Measurements from ENCODE around the gene CTSA.
A peak's percentile ranks its signal among the peaks of the same experiment; 100 is the strongest.

CTSA gene

DNA sequence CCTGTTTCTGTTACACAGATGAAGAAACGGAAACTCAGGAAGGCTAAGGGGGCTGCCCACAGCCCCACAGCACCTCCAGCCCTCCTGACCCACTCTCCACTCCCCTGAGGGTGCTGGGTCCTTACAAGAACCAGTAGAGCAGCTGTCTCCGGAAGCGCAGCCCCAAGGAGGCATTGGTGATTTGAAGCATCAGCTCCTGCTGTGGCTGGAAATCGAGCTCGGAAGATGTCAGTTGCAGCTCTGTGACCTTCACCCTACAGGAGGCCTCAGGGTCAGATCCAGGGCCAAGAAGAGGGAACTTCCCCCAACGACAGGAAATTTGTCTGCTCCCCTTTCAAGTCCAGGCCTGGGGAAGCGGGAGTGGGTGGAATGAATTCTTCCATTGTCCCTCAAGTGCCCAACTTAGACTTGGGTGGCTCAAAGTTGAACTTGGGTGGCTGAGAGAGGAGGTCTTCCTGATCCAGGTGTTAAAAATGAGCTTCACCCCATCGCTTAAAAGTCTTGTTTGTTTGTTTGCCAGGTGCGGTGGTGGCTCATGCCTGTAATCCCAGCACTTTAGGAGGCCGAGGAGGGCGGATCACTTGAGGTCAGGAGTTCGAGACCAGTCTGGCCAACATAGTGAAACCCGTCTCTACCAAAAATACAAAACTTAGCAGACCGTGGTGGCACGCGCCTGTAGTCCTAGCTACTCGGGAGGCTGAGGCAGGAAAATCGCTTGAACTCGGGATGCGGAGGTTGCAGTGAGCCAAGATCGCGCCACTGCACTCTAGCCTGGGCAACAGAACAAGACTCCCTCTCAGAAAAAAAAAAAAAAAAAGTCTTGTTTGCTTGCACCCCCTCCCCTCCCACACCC, 18.9 kb downstream of the CTSA start:
- H3K4me3 ChIP-seq (ENCODE audit: control insufficient read depth in 1 of 7, extremely low read depth in 1 of 7, insufficient read depth in 4 of 7, low read depth in 2 of 7, low read length in 6 of 7) = peak overlapping the region in 3 of 7 experiments; percentile 40 to 78 (median 60)
- 89% methylated on average over 20 of the region's 22 CpGs for WGBS (ENCODE audit: insufficient coverage)
- CTCF ChIA-PET = interaction anchor here (0.8 to 4.1 kb wide), 13 partner anchors 10 to 111 kb away, joined by 3 to 12 read pairs (median 4); partner anchors contain the start of genes CTSA and NEURL2
- POLR2A ChIA-PET = interaction anchor here (1.0 to 1.8 kb wide), 2 partner anchors 20 to 24 kb away, joined by 3 to 17 read pairs; partner anchors contain the start of gene PCIF1
- H3K36me3 ChIP-seq (ENCODE audit: control insufficient read depth in 4 of 4, insufficient read depth in 4 of 4, low read length in 3 of 4) = peaks cover 0 to 8% (median 2%) of the 10 kb centered on the region in 4 experiments
- H3K27me3 ChIP-seq (replicated peaks in 2 of 5; ENCODE audit: control insufficient read depth in 4 of 5, insufficient read depth in 5 of 5, low read length in 4 of 5) = no peaks in the 10 kb centered on the region
- H3K4me1 ChIP-seq (ENCODE audit: control extremely low read depth in 1 of 4, control insufficient read depth in 4 of 4, insufficient read depth in 4 of 4, low read length in 3 of 4) = peaks cover 13 to 37% (median 31%) of the 10 kb centered on the region in 4 experiments
- no peaks in the 10 kb centered on the region for H3K9me3 ChIP-seq (ENCODE audit: control extremely low read depth in 1 of 5, control insufficient read depth in 4 of 5, insufficient read depth in 2 of 5, low read depth in 1 of 5, low read length in 4 of 5)
- peak overlapping the region in 1 of 2 experiments; percentile 45 for H3K27ac ChIP-seq (ENCODE audit: insufficient read depth in 1 of 2, low read depth in 1 of 2, low read length in 2 of 2, poor library complexity in 1 of 2, severe bottlenecking in 2 of 2)
- DNase-seq = no peak

DNA sequence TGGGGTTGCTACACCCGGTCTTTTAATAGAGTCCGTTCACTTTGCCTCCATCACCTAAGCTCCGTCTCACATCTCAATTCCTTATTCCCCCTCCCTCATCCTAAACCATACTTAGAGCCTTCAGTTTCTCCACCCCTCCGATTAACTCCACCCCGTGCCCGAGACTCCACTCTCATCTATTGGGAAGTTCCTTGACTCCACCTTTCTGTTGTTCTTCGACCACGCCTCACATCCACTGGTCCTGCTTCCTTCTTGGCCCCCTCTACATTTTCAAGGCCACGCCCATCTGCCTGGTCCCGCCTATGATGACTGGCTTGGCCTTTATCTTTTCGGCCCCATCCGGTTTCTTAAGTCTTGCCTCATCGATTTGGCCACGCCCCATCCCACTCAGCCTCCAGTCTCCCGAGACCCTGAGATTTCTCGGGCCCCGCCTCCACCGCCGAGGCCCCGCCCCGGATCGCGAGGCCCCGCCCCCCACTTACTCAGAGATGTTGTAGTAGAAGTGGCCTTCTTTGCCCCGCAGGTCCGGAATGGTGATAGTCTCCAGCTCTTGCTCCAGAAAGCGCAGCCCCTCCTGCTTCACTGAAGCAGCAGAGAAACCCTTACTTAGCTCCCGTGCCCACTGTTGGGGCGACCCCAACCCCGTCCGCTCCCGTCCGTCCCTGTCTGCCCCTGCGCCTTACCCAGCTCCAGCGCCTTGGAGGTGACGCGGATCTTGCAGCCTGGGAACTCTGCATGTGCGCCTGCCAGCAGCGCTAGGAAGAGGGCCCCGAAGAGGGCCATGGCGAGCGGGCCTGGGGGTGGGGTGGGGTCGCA, 19.7 kb downstream of the CTSA start:
- CTCF ChIA-PET = interaction anchor here (0.8 to 4.1 kb wide), 9 partner anchors 10 to 112 kb away, joined by 3 to 12 read pairs (median 4); partner anchors contain the start of genes CTSA and NEURL2
- H3K4me1 ChIP-seq (ENCODE audit: control extremely low read depth in 1 of 4, control insufficient read depth in 4 of 4, insufficient read depth in 4 of 4, low read length in 3 of 4) = peaks cover 13 to 40% (median 34%) of the 10 kb centered on the region in 4 experiments
- DNase-seq = peak; percentile 100
- WGBS (ENCODE audit: insufficient coverage) = 2% methylated on average over 27 of the region's 43 CpGs
- no peaks in the 10 kb centered on the region for H3K9me3 ChIP-seq (ENCODE audit: control extremely low read depth in 1 of 5, control insufficient read depth in 4 of 5, insufficient read depth in 2 of 5, low read depth in 1 of 5, low read length in 4 of 5)
- POLR2A ChIA-PET = interaction anchor here (1.0 to 1.8 kb wide), 3 partner anchors 13 to 23 kb away, joined by 3 to 17 read pairs (median 4); partner anchors contain the start of gene PCIF1
- peak overlapping the region; percentile 37 to 79 (median 69) for H3K4me3 ChIP-seq (ENCODE audit: control insufficient read depth in 1 of 7, extremely low read depth in 1 of 7, insufficient read depth in 4 of 7, low read depth in 2 of 7, low read length in 6 of 7)
- H3K36me3 ChIP-seq (ENCODE audit: control insufficient read depth in 4 of 4, insufficient read depth in 4 of 4, low read length in 3 of 4) = peaks cover 0 to 8% (median 2%) of the 10 kb centered on the region in 4 experiments
- H3K27ac ChIP-seq (ENCODE audit: insufficient read depth in 1 of 2, low read depth in 1 of 2, low read length in 2 of 2, poor library complexity in 1 of 2, severe bottlenecking in 2 of 2) = peak overlapping the region; percentile 46 to 74
- no peaks in the 10 kb centered on the region for H3K27me3 ChIP-seq (replicated peaks in 2 of 5; ENCODE audit: control insufficient read depth in 4 of 5, insufficient read depth in 5 of 5, low read length in 4 of 5)

DNA sequence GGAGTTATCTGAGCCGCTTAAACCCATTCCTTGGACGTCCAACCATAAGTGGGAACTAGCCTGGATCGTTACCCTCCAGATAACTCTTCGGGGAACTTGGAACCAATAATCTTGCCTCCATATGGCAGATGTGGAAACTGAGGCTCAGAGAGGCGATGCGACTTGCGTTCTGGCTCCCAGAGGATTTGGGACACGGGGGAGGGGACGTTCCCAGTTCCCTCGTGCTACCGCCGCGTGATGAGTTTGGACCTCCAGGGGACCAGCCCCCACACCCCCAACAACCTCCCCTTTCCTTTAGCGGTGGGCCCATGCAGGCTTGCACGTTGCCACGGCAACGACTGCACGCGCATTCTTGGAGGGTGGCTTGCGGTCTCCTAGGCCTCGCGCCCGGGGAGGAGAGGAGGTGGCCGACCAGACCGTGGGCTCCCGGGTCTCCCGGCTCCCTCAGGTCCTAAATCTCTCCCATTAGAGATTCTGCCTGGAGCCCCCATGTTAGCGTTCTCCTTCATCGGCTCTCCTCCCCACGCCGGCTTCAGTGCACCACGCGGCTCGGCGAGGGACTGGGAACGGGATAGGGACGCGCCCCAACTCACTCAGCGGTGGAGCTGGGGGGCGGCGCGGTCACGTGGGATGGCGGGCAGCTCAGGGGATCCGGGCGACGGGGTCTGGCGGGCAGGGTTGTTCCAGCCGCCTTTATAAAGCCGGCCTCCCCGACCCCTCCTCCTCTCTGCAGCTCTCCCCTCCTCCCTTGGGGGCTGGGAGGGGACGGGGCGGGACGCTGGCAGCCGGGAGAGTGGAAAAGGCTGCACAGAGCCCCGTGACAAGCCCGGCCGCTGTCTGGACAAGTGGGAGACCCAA, 20.6 kb downstream of the CTSA start, which contains the start of gene PLTP:
Gene PLTP (minus strand): TSS at position 670 of the 858 bp plus-strand sequence. CDS start 703 bp downstream, outside the sequence.
- WGBS (ENCODE audit: insufficient coverage) = 2% methylated on average over 19 of the region's 58 CpGs
- H3K27ac ChIP-seq (ENCODE audit: insufficient read depth in 1 of 2, low read depth in 1 of 2, low read length in 2 of 2, poor library complexity in 1 of 2, severe bottlenecking in 2 of 2) = peak within 1 kb of the TSS; percentile 46 to 74
- H3K9me3 ChIP-seq (ENCODE audit: control extremely low read depth in 1 of 5, control insufficient read depth in 4 of 5, insufficient read depth in 2 of 5, low read depth in 1 of 5, low read length in 4 of 5) = no peaks in the 10 kb centered on the region
- peak; percentile 74 to 87 (median 81) for DNase-seq
- no peaks in the 10 kb centered on the region for H3K27me3 ChIP-seq (replicated peaks in 2 of 5; ENCODE audit: control insufficient read depth in 4 of 5, insufficient read depth in 5 of 5, low read length in 4 of 5)
- peaks cover 0 to 4% (median 0%) of the 10 kb centered on the region in 4 experiments for H3K36me3 ChIP-seq (ENCODE audit: control insufficient read depth in 4 of 4, insufficient read depth in 4 of 4, low read length in 3 of 4)
- peak within 1 kb of the TSS; percentile 37 to 79 (median 69) for H3K4me3 ChIP-seq (ENCODE audit: control insufficient read depth in 1 of 7, extremely low read depth in 1 of 7, insufficient read depth in 4 of 7, low read depth in 2 of 7, low read length in 6 of 7)
- CTCF ChIA-PET = interaction anchor here (4.1 kb wide), 1 partner anchor 21 kb away, joined by 12 read pairs; the partner anchor contains the start of genes CTSA and NEURL2
- POLR2A ChIA-PET = interaction anchor here (0.6 to 1.8 kb wide), 3 partner anchors 13 to 22 kb away, joined by 3 to 17 read pairs (median 4); partner anchors contain the start of genes CTSA, NEURL2 and PCIF1
- H3K4me1 ChIP-seq (ENCODE audit: control extremely low read depth in 1 of 4, control insufficient read depth in 4 of 4, insufficient read depth in 4 of 4, low read length in 3 of 4) = peaks cover 13 to 40% (median 34%) of the 10 kb centered on the region in 4 experiments

DNA sequence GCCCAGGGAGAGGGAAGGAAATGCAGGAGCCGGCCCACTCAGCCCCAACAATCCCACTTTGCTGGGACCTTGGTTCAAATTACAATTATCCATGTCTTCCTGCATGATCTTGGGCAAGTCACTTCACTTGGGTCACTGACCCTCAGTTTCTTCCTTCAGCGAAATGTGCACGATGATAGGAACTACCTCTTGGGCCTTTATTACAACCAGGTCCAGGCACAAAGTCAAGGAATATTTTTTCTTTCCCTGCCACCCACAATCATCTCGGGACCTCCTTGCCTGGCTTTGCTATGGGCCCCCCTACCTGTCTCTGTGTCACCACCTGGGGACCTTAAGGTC, 21.2 kb downstream of the CTSA start:
- peak overlapping the region; percentile 37 to 79 (median 69) for H3K4me3 ChIP-seq (ENCODE audit: control insufficient read depth in 1 of 7, extremely low read depth in 1 of 7, insufficient read depth in 4 of 7, low read depth in 2 of 7, low read length in 6 of 7)
- peak overlapping the region in 1 of 2 experiments; percentile 74 for H3K27ac ChIP-seq (ENCODE audit: insufficient read depth in 1 of 2, low read depth in 1 of 2, low read length in 2 of 2, poor library complexity in 1 of 2, severe bottlenecking in 2 of 2)

DNA sequence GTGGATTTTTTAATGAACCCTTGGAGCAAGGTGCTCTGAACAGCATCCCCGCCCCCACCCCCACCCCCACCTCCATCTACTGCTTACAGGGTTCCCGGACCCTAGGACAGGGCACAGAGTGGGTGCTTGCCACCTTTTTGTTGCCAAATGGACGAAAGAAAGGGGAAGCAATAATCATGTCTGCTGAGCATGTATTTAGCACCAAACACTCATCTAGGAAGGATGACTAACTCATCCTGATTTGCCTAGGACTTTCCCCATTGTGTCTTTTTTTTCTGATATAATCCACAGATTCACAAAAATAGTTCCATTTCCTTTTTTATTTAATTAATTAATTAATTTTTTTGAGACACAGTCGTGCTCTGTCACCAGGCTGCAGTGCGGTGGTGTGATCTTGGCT, 22.0 kb downstream of the CTSA start:
- 71% methylated on average over 3 of the region's 5 CpGs for WGBS (ENCODE audit: insufficient coverage)
- no peaks in the 10 kb centered on the region for H3K9me3 ChIP-seq (ENCODE audit: control extremely low read depth in 1 of 5, control insufficient read depth in 4 of 5, insufficient read depth in 2 of 5, low read depth in 1 of 5, low read length in 4 of 5)
- peaks cover 13 to 40% (median 34%) of the 10 kb centered on the region in 4 experiments for H3K4me1 ChIP-seq (ENCODE audit: control extremely low read depth in 1 of 4, control insufficient read depth in 4 of 4, insufficient read depth in 4 of 4, low read length in 3 of 4)
- CTCF ChIA-PET = no interaction called here
- H3K36me3 ChIP-seq (ENCODE audit: control insufficient read depth in 4 of 4, insufficient read depth in 4 of 4, low read length in 3 of 4) = no peaks in the 10 kb centered on the region
- POLR2A ChIA-PET = no interaction called here
- H3K27me3 ChIP-seq (replicated peaks in 2 of 5; ENCODE audit: control insufficient read depth in 4 of 5, insufficient read depth in 5 of 5, low read length in 4 of 5) = no peaks in the 10 kb centered on the region
- no peak for DNase-seq
- H3K4me3 ChIP-seq (ENCODE audit: control insufficient read depth in 1 of 7, extremely low read depth in 1 of 7, insufficient read depth in 4 of 7, low read depth in 2 of 7, low read length in 6 of 7) = no peak overlapping the region
- H3K27ac ChIP-seq (ENCODE audit: insufficient read depth in 1 of 2, low read depth in 1 of 2, low read length in 2 of 2, poor library complexity in 1 of 2, severe bottlenecking in 2 of 2) = no peak overlapping the region

More for the DNA sequence above, 21.2 kb downstream of the CTSA start:
- CTCF ChIA-PET = no interaction called here
- Histone ChIP-seq H3K9me3 (ENCODE audit: control extremely low read depth in 1 of 5, control insufficient read depth in 4 of 5, insufficient read depth in 2 of 5, low read depth in 1 of 5, low read length in 4 of 5) (no peaks in the 10 kb centered on the region), H3K36me3 (ENCODE audit: control insufficient read depth in 4 of 4, insufficient read depth in 4 of 4, low read length in 3 of 4) (peaks cover 0 to 2% (median 0%) of the 10 kb centered on the region in 4 experiments), H3K4me1 (ENCODE audit: control extremely low read depth in 1 of 4, control insufficient read depth in 4 of 4, insufficient read depth in 4 of 4, low read length in 3 of 4) (peaks cover 13 to 40% (median 34%) of the 10 kb centered on the region in 4 experiments), H3K27me3 (replicated peaks in 2 of 5; ENCODE audit: control insufficient read depth in 4 of 5, insufficient read depth in 5 of 5, low read length in 4 of 5) (no peaks in the 10 kb centered on the region)
- POLR2A ChIA-PET = interaction anchor here (0.6 kb wide), 1 partner anchor 21 kb away, joined by 3 read pairs; the partner anchor contains the start of genes CTSA and NEURL2
- DNase-seq = no peak
- 51% methylated on average over 3 of the region's 4 CpGs for WGBS (ENCODE audit: insufficient coverage)

DNA sequence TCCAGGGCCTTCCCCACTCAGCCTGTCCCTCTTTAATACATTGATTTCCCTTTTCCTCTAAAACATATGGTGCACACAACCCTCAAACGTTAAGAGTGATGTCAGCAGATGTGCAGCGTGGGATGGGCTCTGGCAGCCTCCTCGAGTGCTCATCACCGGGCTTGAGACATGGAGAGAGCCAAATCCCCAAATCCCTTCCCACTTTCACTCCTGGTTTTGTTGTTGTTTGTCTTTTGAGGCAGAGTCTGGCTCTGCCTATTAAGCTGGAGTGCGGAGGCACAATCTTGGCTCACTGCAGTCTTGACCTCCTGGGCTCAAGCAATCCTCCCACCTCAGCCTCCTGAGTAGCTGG, 26.6 kb downstream of the CTSA start:
- peaks cover 5 to 14% (median 9%) of the 10 kb centered on the region in 4 experiments for H3K4me1 ChIP-seq (ENCODE audit: control extremely low read depth in 1 of 4, control insufficient read depth in 4 of 4, insufficient read depth in 4 of 4, low read length in 3 of 4)
- 100% methylated on average over 1 of the region's 5 CpGs for WGBS (ENCODE audit: insufficient coverage)
- no peaks in the 10 kb centered on the region for H3K27me3 ChIP-seq (replicated peaks in 2 of 5; ENCODE audit: control insufficient read depth in 4 of 5, insufficient read depth in 5 of 5, low read length in 4 of 5)
- ChIA-PET CTCF (interaction anchor here (0.8 to 3.8 kb wide), 3 partner anchors 12 to 51 kb away, joined by 3 to 14 read pairs (median 4); partner anchors contain the start of gene PCIF1), POLR2A (interaction anchor here (1.1 kb wide), 1 partner anchor 54 kb away, joined by 4 read pairs; no protein-coding TSS in a partner anchor)
- H3K9me3 ChIP-seq (ENCODE audit: control extremely low read depth in 1 of 5, control insufficient read depth in 4 of 5, insufficient read depth in 2 of 5, low read depth in 1 of 5, low read length in 4 of 5) = no peaks in the 10 kb centered on the region
- no peaks in the 10 kb centered on the region for H3K36me3 ChIP-seq (ENCODE audit: control insufficient read depth in 4 of 4, insufficient read depth in 4 of 4, low read length in 3 of 4)
- no peak overlapping the region for H3K4me3 ChIP-seq (ENCODE audit: control insufficient read depth in 1 of 7, extremely low read depth in 1 of 7, insufficient read depth in 4 of 7, low read depth in 2 of 7, low read length in 6 of 7)
- no peak for DNase-seq
- H3K27ac ChIP-seq (ENCODE audit: insufficient read depth in 1 of 2, low read depth in 1 of 2, low read length in 2 of 2, poor library complexity in 1 of 2, severe bottlenecking in 2 of 2) = no peak overlapping the region
